ENCODE measurements around the gene ZBTB7B.

- no peak for TF ChIP-seq GATA2 (IDR thresholded peaks at IDR 0.05; ENCODE audit: low read depth, low read length)
- TF ChIP-seq GATA3 (IDR thresholded peaks at IDR 0.05; ENCODE audit: low read depth, low read length), result no peak
These were observed 7.8 kb downstream of the ZBTB7B start for GRCh38 chr1:155010211-155010918.

Data from SH-SY5Y (cell line).